ENCODE data around the gene MRFAP1L1. TPM values are rescaled to one million over a fixed set of nuclear protein-coding genes. Genes with fewer than 3 reads are reported as not detected.
A peak's percentile ranks its signal among the peaks of the same experiment; 100 is the strongest.

Gene MRFAP1L1
- total and polyA plus RNA-seq, 7 donors: 30.0 to 79.0 (median 39.1) TPM

DNA sequence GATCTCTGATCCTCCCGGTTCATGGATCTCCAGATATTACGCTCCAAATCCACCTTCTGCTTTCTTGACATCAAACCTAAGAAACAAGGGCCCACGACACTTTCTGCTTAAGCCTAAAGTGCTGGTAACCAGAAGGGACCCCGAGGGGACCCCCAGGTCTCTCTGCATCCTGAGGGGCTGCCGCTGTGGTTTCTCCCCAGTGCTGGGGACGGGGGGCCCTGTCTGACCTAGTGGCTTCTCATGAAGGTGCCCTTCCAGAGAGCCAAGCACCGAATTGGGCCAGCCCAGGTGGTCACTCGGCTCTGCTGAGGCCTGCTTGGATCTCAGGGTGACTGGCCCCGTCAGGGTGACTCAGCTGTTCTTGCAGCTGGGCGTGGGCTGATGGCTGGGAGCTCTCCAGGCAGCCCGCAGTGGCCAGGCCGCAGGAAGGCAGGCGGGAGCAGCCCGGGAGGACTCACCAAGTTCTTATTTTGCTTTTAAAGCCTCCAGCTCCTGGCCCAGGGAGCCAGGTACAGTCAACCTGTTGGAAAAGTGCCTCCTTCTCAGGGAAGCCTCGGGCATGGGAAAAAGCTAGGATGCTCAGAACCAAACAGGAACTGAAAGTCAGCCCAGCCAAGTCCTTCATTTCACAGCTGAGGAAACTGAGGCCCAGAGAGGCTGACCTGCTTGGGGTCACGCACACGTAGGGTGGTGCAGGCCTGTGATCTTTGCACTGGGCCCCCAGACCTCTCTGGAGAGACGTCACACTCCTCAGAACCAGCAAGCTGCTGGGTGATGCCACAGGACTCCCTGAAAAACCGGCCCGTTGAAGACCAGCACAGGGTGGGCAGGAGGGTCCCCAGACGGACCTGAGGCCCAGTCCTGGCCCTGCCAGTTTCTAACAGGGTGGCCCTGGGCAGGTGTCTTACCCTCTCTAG lies 23.0 kb upstream of the MRFAP1L1 start:
- DNase-seq (peak; percentile 82 to 87), ATAC-seq (peak; percentile 92 to 95 (median 95))
- H3K4me3 ChIP-seq: no peak overlapping the region
- peak overlapping the region; percentile 69 for H3K27ac ChIP-seq
- H3K9me3 ChIP-seq: no peaks in the 10 kb centered on the region
- H3K27me3 ChIP-seq (ENCODE audit: insufficient read depth in 3 of 3, low read length in 2 of 3): no peaks in the 10 kb centered on the region
- H3K4me1 ChIP-seq: peaks cover 12% of the 10 kb centered on the region
- WGBS, 3 donors: 60 to 71% (median 68%) methylated on average over 21 of the region's 21 CpGs
- TF ChIP-seq, protein P1, sequence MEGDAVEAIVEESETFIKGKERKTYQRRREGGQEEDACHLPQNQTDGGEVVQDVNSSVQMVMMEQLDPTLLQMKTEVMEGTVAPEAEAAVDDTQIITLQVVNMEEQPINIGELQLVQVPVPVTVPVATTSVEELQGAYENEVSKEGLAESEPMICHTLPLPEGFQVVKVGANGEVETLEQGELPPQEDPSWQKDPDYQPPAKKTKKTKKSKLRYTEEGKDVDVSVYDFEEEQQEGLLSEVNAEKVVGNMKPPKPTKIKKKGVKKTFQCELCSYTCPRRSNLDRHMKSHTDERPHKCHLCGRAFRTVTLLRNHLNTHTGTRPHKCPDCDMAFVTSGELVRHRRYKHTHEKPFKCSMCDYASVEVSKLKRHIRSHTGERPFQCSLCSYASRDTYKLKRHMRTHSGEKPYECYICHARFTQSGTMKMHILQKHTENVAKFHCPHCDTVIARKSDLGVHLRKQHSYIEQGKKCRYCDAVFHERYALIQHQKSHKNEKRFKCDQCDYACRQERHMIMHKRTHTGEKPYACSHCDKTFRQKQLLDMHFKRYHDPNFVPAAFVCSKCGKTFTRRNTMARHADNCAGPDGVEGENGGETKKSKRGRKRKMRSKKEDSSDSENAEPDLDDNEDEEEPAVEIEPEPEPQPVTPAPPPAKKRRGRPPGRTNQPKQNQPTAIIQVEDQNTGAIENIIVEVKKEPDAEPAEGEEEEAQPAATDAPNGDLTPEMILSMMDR (IDR thresholded peaks at IDR 0.05): no peak
- H3K36me3 ChIP-seq (ENCODE audit: insufficient read depth in 1 of 2, low read depth in 1 of 2): no peaks in the 10 kb centered on the region
- intact Hi-C loops (cut with DNase I): loop anchor here (5.0 kb wide), 1 partner anchor 35 kb away; no protein-coding TSS in a partner anchor

DNA sequence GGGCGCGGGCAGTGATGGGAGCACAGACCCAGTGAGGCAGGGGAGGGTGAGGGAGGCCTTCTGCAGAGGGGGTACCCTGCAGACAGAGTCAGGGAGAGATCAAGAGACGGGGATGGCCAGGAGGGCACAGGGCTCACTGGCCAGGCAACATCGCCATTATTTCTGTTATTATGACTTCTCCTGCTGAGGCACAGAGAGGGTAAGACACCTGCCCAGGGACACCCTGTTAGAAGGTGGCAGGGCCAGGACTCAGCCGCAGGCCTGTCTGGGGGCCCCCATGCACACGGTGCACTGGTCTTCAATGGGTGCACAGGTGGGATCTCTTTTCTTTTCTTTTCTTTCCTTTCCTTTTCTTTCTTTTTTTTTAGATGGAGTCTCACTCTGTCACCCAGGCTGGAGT lies 22.1 kb upstream of the MRFAP1L1 start:
- Histone ChIP-seq H3K9me3 (no peaks in the 10 kb centered on the region), H3K4me1 (peaks cover 12% of the 10 kb centered on the region), H3K27ac (no peak overlapping the region), H3K4me3 (no peak overlapping the region), H3K36me3 (ENCODE audit: insufficient read depth in 1 of 2, low read depth in 1 of 2) (no peaks in the 10 kb centered on the region), H3K27me3 (ENCODE audit: insufficient read depth in 3 of 3, low read length in 2 of 3) (no peaks in the 10 kb centered on the region)
- WGBS, 3 donors: 91 to 98% (median 98%) methylated on average over 6 of the region's 6 CpGs
- TF ChIP-seq, protein P1 (IDR thresholded peaks at IDR 0.05): no peak
- ATAC-seq (no peak), DNase-seq (no peak)
- intact Hi-C loops (cut with DNase I): loop anchor here (5.0 kb wide), 1 partner anchor 36 kb away; no protein-coding TSS in a partner anchor

DNA sequence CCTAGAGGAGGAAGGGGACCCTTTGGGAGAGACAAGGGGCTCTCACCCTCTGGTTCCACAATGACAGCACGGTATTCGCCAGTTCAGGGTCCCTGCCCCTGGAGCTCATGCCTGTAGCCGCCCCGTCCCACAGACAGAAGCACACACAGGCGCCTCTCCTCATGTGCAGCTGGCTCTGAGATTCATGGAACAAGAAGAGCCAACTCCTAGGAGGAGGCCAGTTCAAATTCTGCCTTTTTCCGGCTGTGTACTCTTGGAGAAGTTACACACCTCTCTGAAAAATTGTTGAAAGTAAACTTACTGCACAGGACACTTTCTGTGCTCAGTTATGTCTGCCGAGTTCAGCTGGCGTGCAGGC lies 21.6 kb upstream of the MRFAP1L1 start:
- TF ChIP-seq, protein P1 (IDR thresholded peaks at IDR 0.05): no peak
- intact Hi-C loops (cut with DNase I): loop anchor here (5.0 kb wide), 1 partner anchor 36 kb away; no protein-coding TSS in a partner anchor
- Histone ChIP-seq H3K4me1 (peaks cover 12% of the 10 kb centered on the region), H3K27ac (no peak overlapping the region), H3K36me3 (ENCODE audit: insufficient read depth in 1 of 2, low read depth in 1 of 2) (no peaks in the 10 kb centered on the region), H3K9me3 (no peaks in the 10 kb centered on the region), H3K4me3 (no peak overlapping the region), H3K27me3 (ENCODE audit: insufficient read depth in 3 of 3, low read length in 2 of 3) (no peaks in the 10 kb centered on the region)
- DNase-seq (no peak), ATAC-seq (no peak)
- 89 to 94% (median 92%) methylated on average over 8 of the region's 8 CpGs for whole genome bisulfite sequencing, 3 donors

DNA sequence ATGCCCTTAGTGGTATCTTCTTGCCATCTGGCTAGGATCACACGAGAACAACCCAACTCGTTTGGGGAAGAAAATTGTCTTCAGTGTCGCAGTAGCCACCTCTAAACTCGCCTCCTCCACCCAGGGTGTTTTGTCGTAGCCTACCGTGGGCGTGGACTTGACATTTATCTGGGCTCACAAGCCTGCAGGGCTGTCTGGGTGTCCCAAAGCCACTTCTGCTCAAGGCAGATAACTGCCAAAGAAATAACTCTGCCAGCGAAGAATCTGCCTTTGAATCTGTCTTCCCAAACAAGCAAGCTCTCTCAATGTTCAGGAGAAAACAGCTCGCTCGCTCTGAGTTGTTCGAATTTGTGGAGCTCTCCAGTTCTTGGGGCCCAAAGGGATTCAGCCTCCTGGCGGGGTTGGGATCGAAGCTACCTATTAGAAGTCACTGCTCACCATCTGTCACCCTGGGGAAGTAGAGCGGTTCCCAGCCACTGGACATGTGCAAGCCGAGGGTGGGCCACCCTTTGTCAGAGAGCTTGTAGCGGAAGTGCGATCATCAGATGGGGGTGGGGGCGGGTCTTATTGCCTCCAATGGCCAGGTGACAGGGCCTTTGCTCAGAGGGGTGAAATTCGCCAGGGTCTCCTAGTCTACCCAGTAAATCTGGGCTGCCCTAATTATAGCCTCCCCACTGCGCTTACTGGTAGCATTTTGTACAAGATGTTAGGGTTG lies 21.1 kb upstream of the MRFAP1L1 start:
- no peak for DNase-seq
- Histone ChIP-seq H3K4me1 (peaks cover 12% of the 10 kb centered on the region), H3K9me3 (no peaks in the 10 kb centered on the region), H3K27me3 (ENCODE audit: insufficient read depth in 3 of 3, low read length in 2 of 3) (no peaks in the 10 kb centered on the region), H3K4me3 (no peak overlapping the region), H3K27ac (no peak overlapping the region), H3K36me3 (ENCODE audit: insufficient read depth in 1 of 2, low read depth in 1 of 2) (no peaks in the 10 kb centered on the region)
- intact Hi-C loops (cut with DNase I): loop anchor here (5.0 kb wide), 1 partner anchor 37 kb away; no protein-coding TSS in a partner anchor
- TF ChIP-seq, protein P1 (IDR thresholded peaks at IDR 0.05): no peak
- WGBS, 3 donors: 70 to 77% (median 71%) methylated on average over 20 of the region's 20 CpGs
- no peak for ATAC-seq

Data from psoas muscle (tissue), 8 donors.